Erythroblast (primary cell): ENCODE data around the gene ACTL8.

Source experiments
- GATA1 ChIP-seq: IDR thresholded peaks from 2 replicates; pipeline ENCODE4 v1.6.1; 2011; ENCODE audit warnings: low read depth, mild to moderate bottlenecking, control low read depth, low read length, moderate library complexity
- POLR2A ChIP-seq: IDR thresholded peaks from 2 replicates; pipeline ENCODE4 v1.6.1; 2011; ENCODE audit warnings: mild to moderate bottlenecking, low read length

- TF ChIP-seq POLR2A (no peak), GATA1 (no peak)
Measured at GRCh38 chr1:17865912-17866739, 111.0 kb downstream of the ACTL8 start.
